Astrocyte (in vitro differentiated cells and primary cell): Measurements from ENCODE around the gene FAM161B.

Source experiments
- CTCF ChIP-seq: IDR thresholded peaks from 2 replicates; pipeline ENCODE4 v1.5.1; 2011; ENCODE audit warnings: low read depth, mild to moderate bottlenecking, inconsistent platforms, low read length, moderate library complexity; ENCODE audit not compliant: insufficient read depth
- EZH2 ChIP-seq: IDR thresholded peaks from 2 replicates; pipeline ENCODE4 v1.6.1; 2012; ENCODE audit warnings: mild to moderate bottlenecking, low read length, inconsistent platforms; ENCODE audit not compliant: insufficient read depth

- TF ChIP-seq EZH2 (no peak), CTCF (no peak)
These were observed 36.6 kb downstream of the FAM161B start for GRCh38 chr14:73913256-73913655.
